Thoracic aorta (tissue), 2 donors: Measurements from ENCODE around the gene GAL3ST1. TPM values are rescaled to one million over a fixed set of nuclear protein-coding genes. Genes with fewer than 3 reads are reported as not detected.
A peak's percentile ranks its signal among the peaks of the same experiment; 100 is the strongest.
"Not testable (repeated sequence)": the region's sequence is repeated elsewhere in the genome, so short reads cannot be mapped to it uniquely, and the experiment has no call there.

Experiments used
- ATAC-seq: fragments of 150-250 bp; one replicate; pipeline ENCODE4 v1.8.0; 2017; ENCODE audit warnings: low read depth; ENCODE audit not compliant: insufficient number of reproducible peaks, low FRiP score
- DNase-seq: peaks from one replicate; pipeline ENCODE4 v3.0.0-alpha.2; 2020; ENCODE audit warnings: low spot score
- H3K27ac ChIP-seq, 2 donors: fragments of 200-600 bp; sonication (generic); 1 replicate in 1 of 2; 2 replicates in 1 of 2; pipeline ENCODE4 v1.5.1; 2016; ENCODE audit warnings: mild to moderate bottlenecking in 2 of 2, moderate library complexity in 2 of 2
- H3K27me3 ChIP-seq: fragments of 200-600 bp; sonication (generic); replicated peaks from 2 replicates; pipeline ENCODE4 v1.6.0; 2016; ENCODE audit warnings: mild to moderate bottlenecking; ENCODE audit not compliant: insufficient read depth
- H3K36me3 ChIP-seq: fragments of 200-600 bp; sonication (generic); one replicate; pipeline ENCODE4 v1.5.1; 2016
- H3K4me1 ChIP-seq, 2 donors: fragments of 200-600 bp; sonication (generic); 1 replicate in 1 of 2; 2 replicates in 1 of 2; pipeline versions ENCODE4 v1.5.1 to v1.6.0; 2016; ENCODE audit warnings: low read depth in 2 of 2, mild to moderate bottlenecking in 1 of 2; ENCODE audit not compliant: control insufficient read depth in 1 of 2
- H3K4me3 ChIP-seq: fragments of 200-600 bp; sonication (generic); 2 replicates; pipeline ENCODE4 v1.5.1; 2016; ENCODE audit warnings: mild to moderate bottlenecking
- H3K9me3 ChIP-seq: fragments of 200-600 bp; sonication (generic); 2 replicates; pipeline ENCODE4 v1.5.1; 2016
- total RNA-seq, 2 donors: library from RNA; depleted of rRNA; stranded (reverse); fragments of >200 nt; gene quantifications; one replicate each; pipeline versions ENCODE4 v1.1.0 to v1.2.3, GENCODE V29; 2016
- TF ChIP-seq, protein P1 (sequence below): fragments of 200-600 bp; sonication (generic); IDR thresholded peaks from one replicate; pipeline ENCODE4 v1.5.1; 2019; ENCODE audit warnings: antibody characterized with exemption

Gene GAL3ST1
- total RNA-seq, 2 donors from 2014 or later, result 1.5 to 2.2 TPM

- ATAC-seq (no peak), DNase-seq (no peak)
- no peaks in the 10 kb centered on the region for H3K9me3 ChIP-seq
- no peaks in the 10 kb centered on the region for H3K27me3 ChIP-seq
- TF ChIP-seq, protein P1, sequence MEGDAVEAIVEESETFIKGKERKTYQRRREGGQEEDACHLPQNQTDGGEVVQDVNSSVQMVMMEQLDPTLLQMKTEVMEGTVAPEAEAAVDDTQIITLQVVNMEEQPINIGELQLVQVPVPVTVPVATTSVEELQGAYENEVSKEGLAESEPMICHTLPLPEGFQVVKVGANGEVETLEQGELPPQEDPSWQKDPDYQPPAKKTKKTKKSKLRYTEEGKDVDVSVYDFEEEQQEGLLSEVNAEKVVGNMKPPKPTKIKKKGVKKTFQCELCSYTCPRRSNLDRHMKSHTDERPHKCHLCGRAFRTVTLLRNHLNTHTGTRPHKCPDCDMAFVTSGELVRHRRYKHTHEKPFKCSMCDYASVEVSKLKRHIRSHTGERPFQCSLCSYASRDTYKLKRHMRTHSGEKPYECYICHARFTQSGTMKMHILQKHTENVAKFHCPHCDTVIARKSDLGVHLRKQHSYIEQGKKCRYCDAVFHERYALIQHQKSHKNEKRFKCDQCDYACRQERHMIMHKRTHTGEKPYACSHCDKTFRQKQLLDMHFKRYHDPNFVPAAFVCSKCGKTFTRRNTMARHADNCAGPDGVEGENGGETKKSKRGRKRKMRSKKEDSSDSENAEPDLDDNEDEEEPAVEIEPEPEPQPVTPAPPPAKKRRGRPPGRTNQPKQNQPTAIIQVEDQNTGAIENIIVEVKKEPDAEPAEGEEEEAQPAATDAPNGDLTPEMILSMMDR, result no peak
- no peaks in the 10 kb centered on the region for H3K36me3 ChIP-seq
- H3K27ac ChIP-seq, result no peak overlapping the region
- no peaks in the 10 kb centered on the region for H3K4me1 ChIP-seq
- no peak overlapping the region for H3K4me3 ChIP-seq
Observed at GRCh38 chr22:30552719-30553118, 21.7 kb downstream of the GAL3ST1 start.

DNA sequence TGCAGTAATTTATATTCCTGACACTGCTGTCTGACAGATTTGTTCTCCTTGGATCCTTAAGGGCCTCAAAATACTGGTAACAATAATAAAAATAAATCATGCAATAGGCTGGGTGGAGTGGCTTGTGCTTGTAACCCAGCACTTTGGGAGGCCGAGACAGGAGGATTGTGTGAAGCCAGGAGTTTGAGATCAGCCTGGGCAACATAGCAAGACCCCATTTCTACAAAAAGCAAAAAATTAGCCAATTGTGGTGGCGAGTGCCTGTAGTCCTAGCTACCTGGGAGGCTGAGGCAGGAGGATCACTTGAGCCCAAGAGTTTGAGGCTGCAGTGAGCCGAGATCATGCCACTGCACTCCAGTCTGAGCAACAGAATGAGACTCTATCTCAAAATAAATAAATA, 22.7 kb downstream of the GAL3ST1 start:
- H3K36me3 ChIP-seq, H3K4me1 ChIP-seq, H3K4me3 ChIP-seq, H3K27me3 ChIP-seq, H3K27ac ChIP-seq, H3K9me3 ChIP-seq, ATAC-seq, DNase-seq: not testable (repeated sequence)

GRCh38 chr22:30547188-30547587, 27.3 kb downstream of the GAL3ST1 start:
- TF ChIP-seq, protein P1, result no peak
- H3K4me1 ChIP-seq, result peaks cover 0 to 6% of the 10 kb centered on the region in 2 donors
- H3K4me3 ChIP-seq, result no peak overlapping the region
- no peaks in the 10 kb centered on the region for H3K9me3 ChIP-seq
- no peaks in the 10 kb centered on the region for H3K27me3 ChIP-seq
- no peak for DNase-seq
- ATAC-seq, result no peak
- H3K36me3 ChIP-seq, result no peaks in the 10 kb centered on the region
- no peak overlapping the region for H3K27ac ChIP-seq

GRCh38 chr22:30546616-30547015, 27.8 kb downstream of the GAL3ST1 start, which contains the start of gene SEC14L6:
TSS of gene SEC14L6 (minus strand) at chr22:30546741. CDS start at chr22:30546682, 59 bp downstream.
- DNase-seq, result no peak
- no peaks in the 10 kb centered on the region for H3K9me3 ChIP-seq
- ATAC-seq, result no peak
- no peak within 1 kb of the TSS for H3K27ac ChIP-seq
- no peak within 1 kb of the TSS for H3K4me3 ChIP-seq
- peaks cover 0 to 12% of the 10 kb centered on the region in 2 donors for H3K4me1 ChIP-seq
- no peaks in the 10 kb centered on the region for H3K36me3 ChIP-seq
- TF ChIP-seq, protein P1, result no peak
- H3K27me3 ChIP-seq, result no peaks in the 10 kb centered on the region

DNA sequence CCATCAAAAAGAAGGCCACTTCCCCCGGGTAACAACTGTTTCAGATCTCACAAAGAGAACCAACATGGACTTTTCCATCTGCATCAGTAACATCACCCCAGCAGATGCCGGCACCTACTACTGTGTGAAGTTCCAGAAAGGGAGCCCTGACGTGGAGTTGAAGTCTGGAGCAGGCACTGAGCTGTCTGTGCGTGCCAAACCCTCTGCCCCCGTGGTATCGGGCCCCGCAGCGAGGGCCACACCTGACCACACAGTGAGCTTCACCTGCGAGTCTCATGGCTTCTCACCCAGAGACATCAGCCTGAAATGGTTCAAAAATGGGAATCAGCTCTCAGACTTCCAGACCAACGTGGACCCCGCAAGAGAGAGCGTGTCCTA, 31.7 kb downstream of the GAL3ST1 start:
- Histone ChIP-seq H3K4me3 (peak overlapping the region; percentile 67), H3K36me3 (no peaks in the 10 kb centered on the region), H3K27me3 (no peaks in the 10 kb centered on the region), H3K27ac (no peak overlapping the region), H3K9me3 (no peaks in the 10 kb centered on the region), H3K4me1 (peaks cover 0 to 12% of the 10 kb centered on the region in 2 donors)
- TF ChIP-seq, protein P1, result no peak
- DNase-seq (no peak), ATAC-seq (no peak)
